Measurements from ENCODE around the gene MYO7B. TPM values are rescaled to one million over a fixed set of nuclear protein-coding genes. Genes with fewer than 3 reads are reported as not detected.

MYO7B gene
- total and polyA plus RNA-seq, 9 of the 15 experiments (the other 6 are each of a cell fraction or from before 2014, with no cell fraction given) = 0.08 TPM; not detected in 8

DNA sequence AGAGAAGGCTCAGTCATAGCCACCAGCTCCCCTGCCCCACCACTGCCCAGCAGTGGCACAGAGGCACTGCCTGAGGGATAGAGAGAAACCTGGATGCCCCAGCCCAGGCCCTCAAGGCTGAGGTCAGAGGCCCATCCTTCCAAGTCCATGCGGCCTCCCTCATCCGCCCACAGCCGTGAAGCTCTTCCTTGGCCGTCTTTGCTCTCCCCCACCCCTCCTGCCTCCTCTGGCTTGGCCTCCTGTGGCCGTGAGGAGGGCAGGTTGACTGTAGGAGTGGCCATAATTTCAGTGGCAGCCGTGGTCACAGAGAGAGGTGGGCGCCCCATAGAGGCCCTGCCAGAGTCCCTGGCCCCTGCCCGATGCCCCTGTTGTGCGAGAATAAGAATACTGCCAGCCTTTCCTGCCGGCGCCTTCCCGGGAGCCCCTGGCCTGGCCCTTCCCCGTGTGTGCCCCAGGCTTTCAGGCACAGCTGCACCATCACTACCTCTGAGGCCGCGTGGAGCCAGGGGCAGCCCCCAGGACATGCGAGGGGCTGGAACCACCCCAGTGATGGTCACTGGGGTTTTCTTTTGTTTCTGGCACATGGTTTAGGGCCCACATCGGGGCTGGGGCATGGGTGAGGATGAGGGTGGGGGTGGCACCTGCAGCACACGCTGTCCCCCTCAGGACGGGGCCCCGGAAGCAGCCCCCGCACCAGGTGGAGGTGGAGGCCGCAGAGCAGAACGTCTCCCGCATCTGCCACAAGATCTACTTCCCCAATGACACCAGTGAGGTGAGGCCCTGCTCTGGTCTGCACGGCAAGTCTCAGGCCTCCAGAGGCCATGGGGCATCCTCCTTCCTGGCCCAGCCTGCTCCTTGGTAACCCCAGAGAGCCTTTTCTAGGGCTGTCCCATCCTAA is 97.4 kb downstream of the MYO7B start:
- WGBS (ENCODE audit: insufficient coverage, low coverage, missing lambda C conversion rate) = 9% methylated on average over 18 of the region's 25 CpGs
- H3K27ac ChIP-seq (ENCODE audit: extremely low read depth, low read depth, low read length) = no peak overlapping the region
- H2AFZ ChIP-seq (ENCODE audit: low read depth, low read length) = no peak overlapping the region
- H3K79me2 ChIP-seq (ENCODE audit: control insufficient read depth, insufficient read depth, low read length) = no peaks in the 10 kb centered on the region
- peaks cover 10 to 68% of the 10 kb centered on the region in 2 experiments; a peak in 4 of 5 replicates for H3K4me1 ChIP-seq (replicated peaks in 1 of 2; ENCODE audit: control insufficient read depth in 2 of 2, insufficient read depth in 2 of 2, low read length in 2 of 2)
- intact Hi-C loops (cut with micrococcal nuclease) = no loop called here
- POLR2A ChIA-PET = interaction anchor here (1.1 kb wide), 1 partner anchor 65 kb away, joined by 3 read pairs; no protein-coding TSS in a partner anchor
- H3K9me1 ChIP-seq (ENCODE audit: control insufficient read depth, insufficient read depth, low read length) = no peaks in the 10 kb centered on the region
- H4K20me1 ChIP-seq (replicated peaks; ENCODE audit: control insufficient read depth, insufficient read depth, low read length) = peaks cover 4% of the 10 kb centered on the region; the same call in 1 of the 2 replicates
- FAIRE-seq = no peak
- H3K4me3 ChIP-seq = no peak overlapping the region
- in situ Hi-C loops (cut with MboI) = no loop called here
- CTCF ChIA-PET (ENCODE audit: low intra/inter-chr PET ratio) = no interaction called here
- no TSS peak for BruUV-seq (replicated peaks)
- no peaks in the 10 kb centered on the region for H3K9me3 ChIP-seq (replicated peaks; ENCODE audit: control insufficient read depth, insufficient read depth, low read depth, low read length)
- no peak overlapping the region for H3K9ac ChIP-seq (ENCODE audit: insufficient read depth in 1 of 2, low read depth in 2 of 2, low read length in 2 of 2)
- peaks cover 9 to 61% of the 10 kb centered on the region in 2 experiments; a peak in 4 of 5 replicates for H3K27me3 ChIP-seq (ENCODE audit: control insufficient read depth in 2 of 2, insufficient read depth in 2 of 2, low read length in 2 of 2)
- H3K4me2 ChIP-seq (ENCODE audit: insufficient read depth, low read length) = no peak overlapping the region
- DNase-seq (ENCODE audit: extremely low read depth in 1 of 4, low spot score in 3 of 4) = no peak
- ATAC-seq = no peak
- H3K36me3 ChIP-seq (ENCODE audit: control insufficient read depth, insufficient read depth, low read length) = no peaks in the 10 kb centered on the region
- TF ChIP-seq GTF2B (IDR thresholded peaks at IDR 0.05; ENCODE audit: extremely low read depth, insufficient read length) = no peak
- TF ChIP-seq, protein P1, sequence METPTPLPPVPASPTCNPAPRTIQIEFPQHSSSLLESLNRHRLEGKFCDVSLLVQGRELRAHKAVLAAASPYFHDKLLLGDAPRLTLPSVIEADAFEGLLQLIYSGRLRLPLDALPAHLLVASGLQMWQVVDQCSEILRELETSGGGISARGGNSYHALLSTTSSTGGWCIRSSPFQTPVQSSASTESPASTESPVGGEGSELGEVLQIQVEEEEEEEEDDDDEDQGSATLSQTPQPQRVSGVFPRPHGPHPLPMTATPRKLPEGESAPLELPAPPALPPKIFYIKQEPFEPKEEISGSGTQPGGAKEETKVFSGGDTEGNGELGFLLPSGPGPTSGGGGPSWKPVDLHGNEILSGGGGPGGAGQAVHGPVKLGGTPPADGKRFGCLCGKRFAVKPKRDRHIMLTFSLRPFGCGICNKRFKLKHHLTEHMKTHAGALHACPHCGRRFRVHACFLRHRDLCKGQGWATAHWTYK (CRISPR knock-in tag; IDR thresholded peaks at IDR 0.05) = no peak
- no peak for TF ChIP-seq SREBF2 (CRISPR knock-in tag; IDR thresholded peaks at IDR 0.05)
- TF ChIP-seq EHMT2 (IDR thresholded peaks at IDR 0.05) = no peak
- TF ChIP-seq ZNF121 (CRISPR knock-in tag; conservative IDR thresholded peaks at IDR 0.05) = no peak
- no peak for TF ChIP-seq SFPQ (IDR thresholded peaks at IDR 0.05; ENCODE audit: low read depth, low read length)
- no peak for TF ChIP-seq EP300 (IDR thresholded peaks at IDR 0.05; ENCODE audit: low read length)
- TF ChIP-seq ZNF165 (CRISPR knock-in tag; IDR thresholded peaks at IDR 0.05; ENCODE audit: borderline replicate concordance) = no peak
- no peak for TF ChIP-seq DDX20 (tag; IDR thresholded peaks at IDR 0.05; ENCODE audit: low read depth)
- TF ChIP-seq, protein P2, sequence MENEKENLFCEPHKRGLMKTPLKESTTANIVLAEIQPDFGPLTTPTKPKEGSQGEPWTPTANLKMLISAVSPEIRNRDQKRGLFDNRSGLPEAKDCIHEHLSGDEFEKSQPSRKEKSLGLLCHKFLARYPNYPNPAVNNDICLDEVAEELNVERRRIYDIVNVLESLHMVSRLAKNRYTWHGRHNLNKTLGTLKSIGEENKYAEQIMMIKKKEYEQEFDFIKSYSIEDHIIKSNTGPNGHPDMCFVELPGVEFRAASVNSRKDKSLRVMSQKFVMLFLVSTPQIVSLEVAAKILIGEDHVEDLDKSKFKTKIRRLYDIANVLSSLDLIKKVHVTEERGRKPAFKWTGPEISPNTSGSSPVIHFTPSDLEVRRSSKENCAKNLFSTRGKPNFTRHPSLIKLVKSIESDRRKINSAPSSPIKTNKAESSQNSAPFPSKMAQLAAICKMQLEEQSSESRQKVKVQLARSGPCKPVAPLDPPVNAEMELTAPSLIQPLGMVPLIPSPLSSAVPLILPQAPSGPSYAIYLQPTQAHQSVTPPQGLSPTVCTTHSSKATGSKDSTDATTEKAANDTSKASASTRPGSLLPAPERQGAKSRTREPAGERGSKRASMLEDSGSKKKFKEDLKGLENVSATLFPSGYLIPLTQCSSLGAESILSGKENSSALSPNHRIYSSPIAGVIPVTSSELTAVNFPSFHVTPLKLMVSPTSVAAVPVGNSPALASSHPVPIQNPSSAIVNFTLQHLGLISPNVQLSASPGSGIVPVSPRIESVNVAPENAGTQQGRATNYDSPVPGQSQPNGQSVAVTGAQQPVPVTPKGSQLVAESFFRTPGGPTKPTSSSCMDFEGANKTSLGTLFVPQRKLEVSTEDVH (IDR thresholded peaks at IDR 0.05; ENCODE audit: low read depth, partially characterized antibody) = no peak
- TF ChIP-seq, protein P3, sequence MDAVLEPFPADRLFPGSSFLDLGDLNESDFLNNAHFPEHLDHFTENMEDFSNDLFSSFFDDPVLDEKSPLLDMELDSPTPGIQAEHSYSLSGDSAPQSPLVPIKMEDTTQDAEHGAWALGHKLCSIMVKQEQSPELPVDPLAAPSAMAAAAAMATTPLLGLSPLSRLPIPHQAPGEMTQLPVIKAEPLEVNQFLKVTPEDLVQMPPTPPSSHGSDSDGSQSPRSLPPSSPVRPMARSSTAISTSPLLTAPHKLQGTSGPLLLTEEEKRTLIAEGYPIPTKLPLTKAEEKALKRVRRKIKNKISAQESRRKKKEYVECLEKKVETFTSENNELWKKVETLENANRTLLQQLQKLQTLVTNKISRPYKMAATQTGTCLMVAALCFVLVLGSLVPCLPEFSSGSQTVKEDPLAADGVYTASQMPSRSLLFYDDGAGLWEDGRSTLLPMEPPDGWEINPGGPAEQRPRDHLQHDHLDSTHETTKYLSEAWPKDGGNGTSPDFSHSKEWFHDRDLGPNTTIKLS (IDR thresholded peaks at IDR 0.05; ENCODE audit: borderline replicate concordance, low read depth) = no peak

Data from K562 (cell line).